ENCODE data around the gene CTDSPL2. TPM values are rescaled to one million over a fixed set of nuclear protein-coding genes. Genes with fewer than 3 reads are reported as not detected.
"Not testable (repeated sequence)": the region's sequence is repeated elsewhere in the genome, so short reads cannot be mapped to it uniquely, and the experiment has no call there.

CTDSPL2 gene
- total RNA-seq, 3 donors from 2014 or later: 48.3 to 101 (median 77.0) TPM

- no peaks in the 10 kb centered on the region for H3K27me3 ChIP-seq
- H3K4me3 ChIP-seq: no peak overlapping the region
- no peaks in the 10 kb centered on the region for H3K36me3 ChIP-seq
- H3K9me3 ChIP-seq: no peaks in the 10 kb centered on the region
- DNase-seq (ENCODE audit: low spot score in 2 of 2): no peak
- no peak overlapping the region for H3K27ac ChIP-seq
- no peak for TF ChIP-seq POLR2AphosphoS5 (IDR thresholded peaks at IDR 0.05)
- TF ChIP-seq CTCF (IDR thresholded peaks at IDR 0.05): no peak
- no peak for TF ChIP-seq POLR2A (IDR thresholded peaks at IDR 0.05)
- no peaks in the 10 kb centered on the region for H3K4me1 ChIP-seq
- intact Hi-C loops (cut with DNase I; ENCODE audit: low total_unique reads): no loop called here
Measured at GRCh38 chr15:44519537-44519936, 92.1 kb downstream of the CTDSPL2 start.

- no peak overlapping the region for H3K27ac ChIP-seq
- no peak for DNase-seq (ENCODE audit: low spot score in 2 of 2)
- H3K27me3 ChIP-seq: no peaks in the 10 kb centered on the region
- no peaks in the 10 kb centered on the region for H3K4me1 ChIP-seq
- TF ChIP-seq POLR2AphosphoS5 (IDR thresholded peaks at IDR 0.05) (no peak), POLR2A (IDR thresholded peaks at IDR 0.05) (no peak), CTCF (IDR thresholded peaks at IDR 0.05) (no peak)
- H3K36me3 ChIP-seq: no peaks in the 10 kb centered on the region
- no peak overlapping the region for H3K4me3 ChIP-seq
- H3K9me3 ChIP-seq: no peaks in the 10 kb centered on the region
- intact Hi-C loops (cut with DNase I; ENCODE audit: low total_unique reads): no loop called here
Measured at GRCh38 chr15:44525018-44525417, 97.6 kb downstream of the CTDSPL2 start.

- H3K36me3 ChIP-seq: no peaks in the 10 kb centered on the region
- H3K4me1 ChIP-seq: no peaks in the 10 kb centered on the region
- TF ChIP-seq CTCF (IDR thresholded peaks at IDR 0.05) (no peak), POLR2AphosphoS5 (IDR thresholded peaks at IDR 0.05) (no peak), POLR2A (IDR thresholded peaks at IDR 0.05) (no peak)
Measured at GRCh38 chr15:44527241-44527640, 99.8 kb downstream of the CTDSPL2 start.

GRCh38 chr15:44529864-44530604, 102.6 kb downstream of the CTDSPL2 start:
- H3K9me3 ChIP-seq: no peaks in the 10 kb centered on the region
- no peaks in the 10 kb centered on the region for H3K4me1 ChIP-seq
- no peaks in the 10 kb centered on the region for H3K27me3 ChIP-seq
- no peak overlapping the region for H3K27ac ChIP-seq
- TF ChIP-seq POLR2AphosphoS5 (IDR thresholded peaks at IDR 0.05): no peak
- no peak for TF ChIP-seq POLR2A (IDR thresholded peaks at IDR 0.05)
- TF ChIP-seq CTCF (IDR thresholded peaks at IDR 0.05): no peak
- intact Hi-C loops (cut with DNase I; ENCODE audit: low total_unique reads): no loop called here
- no peak for DNase-seq (ENCODE audit: low spot score in 2 of 2)
- H3K36me3 ChIP-seq: no peaks in the 10 kb centered on the region
- H3K4me3 ChIP-seq: no peak overlapping the region

More at GRCh38 chr15:44527241-44527640, 99.8 kb downstream of the CTDSPL2 start:
- intact Hi-C loops (cut with DNase I; ENCODE audit: low total_unique reads): no loop called here
- H3K27me3 ChIP-seq: no peaks in the 10 kb centered on the region
- no peak for DNase-seq (ENCODE audit: low spot score in 2 of 2)
- no peak overlapping the region for H3K27ac ChIP-seq
- no peak overlapping the region for H3K4me3 ChIP-seq
- no peaks in the 10 kb centered on the region for H3K9me3 ChIP-seq

- TF ChIP-seq POLR2AphosphoS5 (IDR thresholded peaks at IDR 0.05) (no peak), CTCF (IDR thresholded peaks at IDR 0.05) (no peak), POLR2A (IDR thresholded peaks at IDR 0.05) (no peak)
- intact Hi-C loops (cut with DNase I; ENCODE audit: low total_unique reads): no loop called here
Measured at GRCh38 chr15:44530653-44531052, 103.2 kb downstream of the CTDSPL2 start.

GRCh38 chr15:44532275-44532674, 104.8 kb downstream of the CTDSPL2 start:
- H3K4me1 ChIP-seq; H3K27me3 ChIP-seq; H3K9me3 ChIP-seq; DNase-seq (ENCODE audit: low spot score in 2 of 2); H3K4me3 ChIP-seq; H3K36me3 ChIP-seq; H3K27ac ChIP-seq; intact Hi-C loops (cut with DNase I; ENCODE audit: low total_unique reads): not testable (repeated sequence)

More at GRCh38 chr15:44530653-44531052, 103.2 kb downstream of the CTDSPL2 start:
- Histone ChIP-seq H3K27ac (no peak overlapping the region), H3K9me3 (no peaks in the 10 kb centered on the region), H3K4me1 (peaks cover 0 to 3% of the 10 kb centered on the region in 2 donors), H3K36me3 (no peaks in the 10 kb centered on the region), H3K27me3 (no peaks in the 10 kb centered on the region), H3K4me3 (no peak overlapping the region)
- DNase-seq (ENCODE audit: low spot score in 2 of 2): no peak

Data from breast epithelium (tissue), 4 donors.